Ectodermal cell (in vitro differentiated cells): ENCODE measurements around the gene GTF2H2C.
A peak's percentile ranks its signal among the peaks of the same experiment; 100 is the strongest.
"Not testable (repeated sequence)": the region's sequence is repeated elsewhere in the genome, so short reads cannot be mapped to it uniquely, and the experiment has no call there.

Experiments
- H3K27ac ChIP-seq: 2 replicates; pipeline ENCODE4 v1.7.0; 2013; ENCODE audit warnings: mild to moderate bottlenecking, low read depth, low read length; ENCODE audit not compliant: insufficient read depth, poor library complexity, severe bottlenecking
- H3K27me3 ChIP-seq: 2 replicates; pipeline ENCODE4 v1.7.0; 2013; ENCODE audit warnings: mild to moderate bottlenecking, low read length; ENCODE audit not compliant: insufficient read depth, control insufficient read depth, poor library complexity, severe bottlenecking
- H3K36me3 ChIP-seq: one replicate; pipeline ENCODE4 v1.7.0; 2013; ENCODE audit warnings: low read length; ENCODE audit not compliant: control insufficient read depth, insufficient read depth
- H3K4me1 ChIP-seq: one replicate; pipeline ENCODE4 v1.7.0; 2013; ENCODE audit warnings: low read length; ENCODE audit not compliant: control insufficient read depth, insufficient read depth
- H3K4me3 ChIP-seq: 2 replicates; pipeline ENCODE4 v1.7.0; 2013; ENCODE audit warnings: low read depth, low read length, control low read depth; ENCODE audit not compliant: insufficient read depth
- H3K9me3 ChIP-seq: 2 replicates; pipeline ENCODE4 v1.7.0; 2013; ENCODE audit warnings: mild to moderate bottlenecking, low read length, moderate library complexity; ENCODE audit not compliant: control insufficient read depth
- WGBS, 2 experiments: methylation state at CpG; one replicate each; pipeline ENCODE4 v1.1.7; 2013; ENCODE audit warnings: missing lambda C conversion rate in 2 of 2; 5-methylcytosine and 5-hydroxymethylcytosine counted together

Gene GTF2H2C

GRCh38 chr5:69560587-69561431 is 818 bp downstream of the GTF2H2C start:
- not testable (repeated sequence) for H3K27ac ChIP-seq, H3K27me3 ChIP-seq
- H3K4me3 ChIP-seq, result peak overlapping the region; percentile 30

GRCh38 chr5:69566172-69566571 is 6.2 kb downstream of the GTF2H2C start:
- H3K4me1 ChIP-seq, H3K36me3 ChIP-seq, H3K4me3 ChIP-seq, H3K27ac ChIP-seq, H3K9me3 ChIP-seq, H3K27me3 ChIP-seq: not testable (repeated sequence)
- WGBS, 2 experiments, result 92% methylated on average over 1 of the region's 2 CpGs; no CpG with 5 or more reads in 1 of the 2 experiments

More at GRCh38 chr5:69560587-69561431, 818 bp downstream of the GTF2H2C start:
- 20 to 23% methylated on average over 15 to 17 of the region's 31 CpGs for WGBS, 2 experiments
- not testable (repeated sequence) for H3K36me3 ChIP-seq, H3K4me1 ChIP-seq, H3K9me3 ChIP-seq

GRCh38 chr5:69568072-69568471 is 8.1 kb downstream of the GTF2H2C start:
- no CpG with 5 or more reads among the region's 2 CpGs for WGBS, 2 experiments
- H3K27ac ChIP-seq, H3K36me3 ChIP-seq, H3K27me3 ChIP-seq, H3K4me3 ChIP-seq, H3K4me1 ChIP-seq, H3K9me3 ChIP-seq: not testable (repeated sequence)

GRCh38 chr5:69583356-69583755 is 23.4 kb downstream of the GTF2H2C start:
- not testable (repeated sequence) for H3K4me1 ChIP-seq, H3K36me3 ChIP-seq
- WGBS, 2 experiments, result no CpG with 5 or more reads among the region's 2 CpGs

DNA sequence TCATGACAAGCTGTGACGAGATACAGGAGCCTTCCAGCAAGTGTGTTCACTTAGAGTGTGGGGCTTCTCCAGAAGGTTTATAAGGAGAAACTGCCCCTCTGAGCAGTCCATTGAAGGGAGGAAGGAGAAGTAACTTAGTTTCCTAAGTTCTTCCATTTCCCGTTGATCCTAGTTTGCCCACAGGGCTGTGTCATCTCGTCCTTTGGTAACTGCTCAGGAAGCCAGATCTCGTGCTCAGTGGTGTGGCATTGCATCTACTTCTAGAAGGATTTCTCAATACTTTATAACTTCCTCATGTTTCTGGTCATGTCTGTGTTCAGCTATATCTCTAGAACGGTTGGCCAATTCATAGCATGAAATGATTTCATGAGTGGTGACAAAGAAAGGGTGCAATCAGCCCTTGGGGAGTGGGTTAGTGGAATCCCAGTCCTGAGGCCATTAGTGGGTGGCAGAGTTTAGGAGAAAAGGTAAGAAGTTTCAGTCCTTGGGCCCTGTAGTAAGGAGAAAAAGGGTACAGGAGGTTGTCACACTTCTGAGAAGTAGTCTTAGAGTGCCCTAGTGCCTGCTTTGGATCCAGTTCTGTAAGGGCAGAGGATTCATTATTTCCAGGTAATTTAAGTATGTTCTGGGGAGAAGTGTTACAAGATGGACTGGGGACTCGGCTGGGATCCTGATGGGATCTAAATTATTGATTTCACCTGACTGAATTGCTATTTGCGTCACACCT is 36.3 kb downstream of the GTF2H2C start:
- H3K27me3 ChIP-seq, H3K4me1 ChIP-seq, H3K36me3 ChIP-seq, H3K27ac ChIP-seq, H3K9me3 ChIP-seq, H3K4me3 ChIP-seq: not testable (repeated sequence)
- WGBS, 2 experiments, result no CpG with 5 or more reads among the region's 7 CpGs

More at GRCh38 chr5:69583356-69583755, 23.4 kb downstream of the GTF2H2C start:
- not testable (repeated sequence) for H3K27me3 ChIP-seq, H3K4me3 ChIP-seq, H3K27ac ChIP-seq, H3K9me3 ChIP-seq

GRCh38 chr5:69601947-69602346 is 42.0 kb downstream of the GTF2H2C start:
- WGBS, 2 experiments, result no CpG with 5 or more reads among the region's 6 CpGs
- H3K36me3 ChIP-seq, H3K4me1 ChIP-seq, H3K27ac ChIP-seq, H3K4me3 ChIP-seq, H3K9me3 ChIP-seq, H3K27me3 ChIP-seq: not testable (repeated sequence)

DNA sequence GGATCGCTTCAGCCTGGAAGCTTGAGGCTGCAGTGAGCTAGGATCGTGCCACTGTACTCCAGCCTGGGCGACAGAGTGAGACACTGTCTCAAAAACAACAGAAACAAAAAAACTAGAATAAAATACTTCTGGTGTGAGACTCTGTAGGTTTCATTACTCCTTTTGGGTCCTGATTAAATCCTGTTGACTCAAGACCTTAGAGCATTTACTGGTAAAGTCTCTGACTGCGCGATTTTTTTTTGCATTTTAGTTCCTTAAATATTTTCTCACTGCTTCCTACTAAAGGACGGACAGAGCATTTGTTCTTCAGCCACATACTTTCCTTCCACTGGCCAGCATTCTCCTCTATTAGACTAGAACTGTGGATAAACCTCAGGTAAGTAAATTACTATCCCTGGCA is 46.8 kb downstream of the GTF2H2C start:
- H3K36me3 ChIP-seq, H3K4me3 ChIP-seq, H3K4me1 ChIP-seq, H3K9me3 ChIP-seq, H3K27ac ChIP-seq, H3K27me3 ChIP-seq: not testable (repeated sequence)
- WGBS, 2 experiments, result 92 to 100% methylated on average over 2 of the region's 6 CpGs

- H3K36me3 ChIP-seq, H3K4me3 ChIP-seq, H3K4me1 ChIP-seq, H3K9me3 ChIP-seq, H3K27me3 ChIP-seq, H3K27ac ChIP-seq: not testable (repeated sequence)
- WGBS, 2 experiments, result no CpG with 5 or more reads among the region's 1 CpG
Measured at GRCh38 chr5:69607750-69608149, 47.8 kb downstream of the GTF2H2C start.

GRCh38 chr5:69608861-69609496 is 49.0 kb downstream of the GTF2H2C start:
- H3K4me3 ChIP-seq, H3K4me1 ChIP-seq, H3K36me3 ChIP-seq, H3K27ac ChIP-seq, H3K9me3 ChIP-seq, H3K27me3 ChIP-seq: not testable (repeated sequence)
- WGBS, 2 experiments, result no CpG with 5 or more reads among the region's 6 CpGs

DNA sequence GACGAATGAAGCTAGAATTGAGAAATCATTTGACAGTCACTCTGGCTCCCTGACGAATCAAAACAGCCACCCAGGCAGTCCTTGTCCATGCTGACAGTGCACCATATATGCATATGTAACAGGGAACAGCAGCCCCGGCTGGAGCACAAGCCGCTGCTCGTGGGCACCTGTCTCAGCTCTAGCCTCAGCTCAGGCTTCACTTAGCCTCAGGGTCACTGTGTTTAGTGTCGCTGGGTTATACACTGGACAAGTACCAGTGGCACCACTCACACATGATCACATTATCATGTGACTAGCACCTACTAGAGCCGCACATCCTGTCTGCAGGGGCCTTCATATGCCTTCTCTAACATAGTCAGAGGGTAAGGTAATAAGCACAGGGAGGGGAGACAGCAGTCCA is 54.9 kb downstream of the GTF2H2C start:
- not testable (repeated sequence) for H3K27ac ChIP-seq, H3K4me1 ChIP-seq, H3K36me3 ChIP-seq, H3K27me3 ChIP-seq, H3K4me3 ChIP-seq, H3K9me3 ChIP-seq
- no CpG with 5 or more reads among the region's 7 CpGs for WGBS, 2 experiments
